LoVo (cell line): ENCODE data around the gene MACROD1.

Source experiments
- DNase-seq: peaks from one replicate; pipeline ENCODE4 v3.0.0-alpha.2; 2016; ENCODE audit warnings: low spot score

The MACROD1 gene

GRCh38 chr11:64092761-64093136 is 73.2 kb downstream of the MACROD1 start:
- DNase-seq = no peak

- DNase-seq = no peak
These were observed 73.7 kb downstream of the MACROD1 start for GRCh38 chr11:64092111-64092760.

GRCh38 chr11:64090806-64091516 is 75.0 kb downstream of the MACROD1 start:
- DNase-seq = no peak

- no peak for DNase-seq
These were observed 75.8 kb downstream of the MACROD1 start for GRCh38 chr11:64089915-64090805.

GRCh38 chr11:64089493-64089892 is 76.4 kb downstream of the MACROD1 start:
- DNase-seq = no peak

- no peak for DNase-seq
These were observed 76.9 kb downstream of the MACROD1 start for GRCh38 chr11:64089027-64089360.

- DNase-seq = no peak
These were observed 77.5 kb downstream of the MACROD1 start for GRCh38 chr11:64088162-64089026.

- no peak for DNase-seq
These were observed 79.4 kb downstream of the MACROD1 start for GRCh38 chr11:64086258-64087123.

- no peak for DNase-seq
These were observed 80.0 kb downstream of the MACROD1 start for GRCh38 chr11:64085906-64086257.

- DNase-seq = no peak
These were observed 80.8 kb downstream of the MACROD1 start for GRCh38 chr11:64084951-64085710.

GRCh38 chr11:64084146-64084950 is 81.6 kb downstream of the MACROD1 start:
- DNase-seq = no peak

- DNase-seq = no peak
These were observed 82.4 kb downstream of the MACROD1 start for GRCh38 chr11:64083398-64084080.

- DNase-seq = no peak
These were observed 84.0 kb downstream of the MACROD1 start for GRCh38 chr11:64081745-64082442.

- no peak for DNase-seq
These were observed 85.5 kb downstream of the MACROD1 start for GRCh38 chr11:64080390-64080789.

- DNase-seq = no peak
These were observed 87.0 kb downstream of the MACROD1 start for GRCh38 chr11:64078905-64079304.

GRCh38 chr11:64078284-64078683 is 87.6 kb downstream of the MACROD1 start:
- DNase-seq = no peak

GRCh38 chr11:64077607-64078006 is 88.3 kb downstream of the MACROD1 start:
- DNase-seq = no peak

GRCh38 chr11:64076758-64077157 is 89.2 kb downstream of the MACROD1 start:
- no peak for DNase-seq
